ENCODE measurements around the gene PIMREG. TPM values are rescaled to one million over a fixed set of nuclear protein-coding genes. Genes with fewer than 3 reads are reported as not detected.

PIMREG gene
- polyA plus RNA-seq, 2 of the 4 experiments (the other 2 are of a cell fraction) = 26.3 to 28.9 TPM

GRCh38 chr17:6460531-6461161 is 16.4 kb downstream of the PIMREG start:
- H3K9me3 ChIP-seq = no peaks in the 10 kb centered on the region
- FAIRE-seq = no peak
- H3K4me2 ChIP-seq = no peak overlapping the region
- H3K4me3 ChIP-seq = no peak overlapping the region
- H3K27ac ChIP-seq = no peak overlapping the region
- POLR2A ChIA-PET = no interaction called here
- no peak for DNase-seq (ENCODE audit: low read depth in 1 of 2, low spot score in 1 of 2)
- no peak for ATAC-seq
- CTCF ChIA-PET = interaction anchor here (1.2 to 8.1 kb wide), 2 partner anchors 13 to 56 kb away, joined by 3 to 77 read pairs; no protein-coding TSS in a partner anchor
- peaks cover 18% of the 10 kb centered on the region for H3K4me1 ChIP-seq
- TF ChIP-seq CTCF (IDR thresholded peaks at IDR 0.05) = no peak
- no peak for TF ChIP-seq CHD4 (IDR thresholded peaks at IDR 0.05; ENCODE audit: borderline replicate concordance)
- TF ChIP-seq RNF2 (IDR thresholded peaks at IDR 0.05; ENCODE audit: borderline replicate concordance, low read depth) = no peak
- no peak for TF ChIP-seq MAZ (IDR thresholded peaks at IDR 0.05; ENCODE audit: borderline replicate concordance, low read depth, low read length)
- no peak for TF ChIP-seq HEYL (CRISPR knock-in tag; IDR thresholded peaks at IDR 0.05)
- no peak for TF ChIP-seq HDAC2 (IDR thresholded peaks at IDR 0.05)
- no peak for TF ChIP-seq HOXA7 (CRISPR knock-in tag; IDR thresholded peaks at IDR 0.05)
- no peak for TF ChIP-seq PBX3 (IDR thresholded peaks at IDR 0.05)
- TF ChIP-seq EHF (CRISPR knock-in tag; IDR thresholded peaks at IDR 0.05) = no peak
- no peak for TF ChIP-seq ZFP36 (IDR thresholded peaks at IDR 0.05; ENCODE audit: borderline replicate concordance, partially characterized antibody)
- WGBS (ENCODE audit: missing lambda C conversion rate) = 81% methylated on average over 9 of the region's 9 CpGs

- DNase-seq (ENCODE audit: low read depth in 1 of 2, low spot score in 1 of 2) (no peak), ATAC-seq (no peak), FAIRE-seq (no peak)
- ChIA-PET CTCF (interaction anchor here (8.1 kb wide), 1 partner anchor 12 kb away, joined by 77 read pairs; no protein-coding TSS in a partner anchor), POLR2A (no interaction called here)
- Histone ChIP-seq H3K9me3 (no peaks in the 10 kb centered on the region), H3K27ac (no peak overlapping the region), H3K4me2 (no peak overlapping the region), H3K4me1 (peaks cover 18% of the 10 kb centered on the region), H3K4me3 (no peak overlapping the region)
- TF ChIP-seq ESRRA (IDR thresholded peaks at IDR 0.05; ENCODE audit: borderline replicate concordance, low read length) (no peak), RNF2 (IDR thresholded peaks at IDR 0.05; ENCODE audit: borderline replicate concordance, low read depth) (no peak), HEYL (CRISPR knock-in tag; IDR thresholded peaks at IDR 0.05) (no peak), SMC3 (IDR thresholded peaks at IDR 0.05) (no peak), CHD4 (IDR thresholded peaks at IDR 0.05; ENCODE audit: borderline replicate concordance) (no peak), CHD2 (IDR thresholded peaks at IDR 0.05; ENCODE audit: low read length, partially characterized antibody) (no peak), MAFK (IDR thresholded peaks at IDR 0.05; ENCODE audit: partially characterized antibody) (no peak)
- 91% methylated on average over 14 of the region's 14 CpGs for WGBS (ENCODE audit: missing lambda C conversion rate)
These were observed 17.0 kb downstream of the PIMREG start for GRCh38 chr17:6461246-6461645.

- Histone ChIP-seq H3K4me1 (peaks cover 12% of the 10 kb centered on the region), H3K4me2 (no peak overlapping the region), H3K9me3 (no peaks in the 10 kb centered on the region), H3K27ac (no peak overlapping the region), H3K4me3 (no peak overlapping the region)
- TF ChIP-seq PHF8 (IDR thresholded peaks at IDR 0.05; ENCODE audit: borderline replicate concordance, low read depth) (no peak), ZFP36 (IDR thresholded peaks at IDR 0.05; ENCODE audit: borderline replicate concordance, partially characterized antibody) (no peak), CBX2 (IDR thresholded peaks at IDR 0.05; ENCODE audit: borderline replicate concordance, low read depth) (no peak), NPAS2 (CRISPR knock-in tag; IDR thresholded peaks at IDR 0.05; ENCODE audit: borderline replicate concordance) (no peak)
- WGBS (ENCODE audit: missing lambda C conversion rate) = 76% methylated on average over 10 of the region's 10 CpGs
- CTCF ChIA-PET = interaction anchor here (1.5 to 8.1 kb wide), 3 partner anchors 11 to 542 kb away, joined by 3 to 77 read pairs (median 5); no protein-coding TSS in a partner anchor
- no peak for ATAC-seq
- POLR2A ChIA-PET = no interaction called here
- DNase-seq (ENCODE audit: low read depth in 1 of 2, low spot score in 1 of 2) = no peak
- FAIRE-seq = no peak
These were observed 17.7 kb downstream of the PIMREG start for GRCh38 chr17:6461792-6462524.

Measured in A549 (cell line).